A549 (cell line): ENCODE measurements around the gene CC2D1B. TPM values are rescaled to one million over a fixed set of nuclear protein-coding genes. Genes with fewer than 3 reads are reported as not detected.

Source experiments
- ATAC-seq, 2 experiments: fragments of 200-7000 bp in 1 of 2; fragments of >200 bp in 1 of 2; cut with Nextera tagmentation in 1 of 2; cut with Tn5 transposase in 1 of 2; 3 replicates each; pipeline versions ENCODE4 v1.8.0 to v1.9.1; 2018 to 2020; ENCODE audit warnings: mild to moderate bottlenecking in 1 of 2, moderate library complexity in 1 of 2
- CTCF ChIA-PET: fragments of 300-600 bp; sonication (Branson Sonifier 250); formaldehyde crosslinking; extraction: SDS; loops from one replicate; lab custom pipeline; 2021; ENCODE audit warnings: antibody characterized with exemption, inconsistent platforms; lab: Yijun Ruan, JAX
- POLR2A ChIA-PET: fragments of 350-600 bp; formaldehyde crosslinking; extraction: SDS; loops from one replicate; lab custom pipeline; 2021; ENCODE audit warnings: antibody characterized with exemption, inconsistent platforms; lab: Yijun Ruan, JAX
- DNase-seq, 2 experiments: peaks; one replicate each; pipeline versions ENCODE4 v3.0.0 to v3.0.0-alpha.2; 2011 to 2016; ENCODE audit warnings: low read depth in 1 of 2, low spot score in 1 of 2
- FAIRE-seq: peaks from 2 replicates; lab custom pipeline; 2011; peaks lifted over from hg19 to GRCh38; lab: Jason Lieb, UNC
- H3K27ac ChIP-seq, 2 experiments: fragments of >200 bp; sonication (Bioruptor Twin); formaldehyde crosslinking; 3 replicates each; pipeline ENCODE4 v1.5.1; 2016 to 2017
- H3K4me1 ChIP-seq: fragments of >200 bp; sonication (Bioruptor Twin); formaldehyde crosslinking; 3 replicates; pipeline ENCODE4 v1.6.1; 2016
- H3K4me2 ChIP-seq: fragments of >200 bp; sonication (Bioruptor Twin); formaldehyde crosslinking; 3 replicates; pipeline ENCODE4 v1.6.1; 2016
- H3K4me3 ChIP-seq: fragments of >200 bp; sonication (Bioruptor Twin); formaldehyde crosslinking; 3 replicates; pipeline ENCODE4 v1.5.1; 2016
- H3K9me3 ChIP-seq: fragments of >200 bp; sonication (Bioruptor Twin); formaldehyde crosslinking; 3 replicates; pipeline ENCODE4 v1.6.1; 2016
- CEBPB ChIP-seq, 2 experiments: fragments of >200 bp in 1 of 2; sonication (Bioruptor Twin) in 1 of 2; formaldehyde crosslinking in 1 of 2; IDR thresholded peaks; 2 replicates each; pipeline ENCODE4 v1.6.1; 2012 to 2016
- CHD2 ChIP-seq: fragments of 150-350 bp; IDR thresholded peaks from 2 replicates; pipeline ENCODE4 v1.6.1; 2014; ENCODE audit warnings: low read length; ENCODE audit not compliant: partially characterized antibody
- HDAC2 ChIP-seq: fragments of 200-600 bp; sonication (generic); IDR thresholded peaks from 2 replicates; pipeline ENCODE4 v1.6.1; 2016
- HMGXB4 ChIP-seq: fragments of 250-450 bp; sonication (Bioruptor Pico); IDR thresholded peaks from 2 replicates; pipeline ENCODE4 v1.5.0; 2021; ENCODE audit warnings: mild to moderate bottlenecking, moderate library complexity, borderline replicate concordance
- HOXB5 ChIP-seq: fragments of 250-450 bp; sonication (Bioruptor Pico); IDR thresholded peaks from 2 replicates; pipeline ENCODE4 v1.5.0; 2020; ENCODE audit warnings: mild to moderate bottlenecking, moderate library complexity
- KDM1A ChIP-seq: fragments of 200-600 bp; sonication (generic); IDR thresholded peaks from 2 replicates; pipeline ENCODE4 v1.6.1; 2016; ENCODE audit warnings: low read depth, mild to moderate bottlenecking
- MAX ChIP-seq: IDR thresholded peaks from 2 replicates; pipeline ENCODE4 v1.6.1; 2012
- PBX3 ChIP-seq: IDR thresholded peaks from 2 replicates; pipeline ENCODE4 v1.6.1; 2012
- REST ChIP-seq: fragments of 200-600 bp; sonication (generic); IDR thresholded peaks from 2 replicates; pipeline ENCODE4 v1.6.1; 2016; ENCODE audit warnings: antibody characterized with exemption, mild to moderate bottlenecking, moderate library complexity
- SMC3 ChIP-seq: fragments of >200 bp; sonication (Bioruptor Twin); formaldehyde crosslinking; IDR thresholded peaks from 3 replicates; pipeline ENCODE4 v1.6.1; 2018; ENCODE audit warnings: inconsistent platforms
- TFCP2L1 ChIP-seq: fragments of 250-450 bp; sonication (Bioruptor Pico); IDR thresholded peaks from 2 replicates; pipeline ENCODE4 v1.5.0; 2021; ENCODE audit warnings: mild to moderate bottlenecking
- TP53 ChIP-seq: fragments of 250-450 bp; sonication (Bioruptor Pico); IDR thresholded peaks from 2 replicates; pipeline ENCODE4 v1.5.0; 2021; ENCODE audit warnings: mild to moderate bottlenecking, moderate library complexity
- USF2 ChIP-seq: fragments of 450-650 bp; IDR thresholded peaks from 2 replicates; pipeline ENCODE4 v1.6.1; 2014; ENCODE audit warnings: antibody characterized with exemption
- ZC3H11A ChIP-seq: fragments of 450-650 bp; IDR thresholded peaks from 2 replicates; pipeline ENCODE4 v1.6.1; 2014; ENCODE audit warnings: antibody characterized with exemption, mild to moderate bottlenecking
- ZNF302 ChIP-seq: fragments of 250-450 bp; sonication (Bioruptor Pico); IDR thresholded peaks from 2 replicates; pipeline ENCODE4 v1.9.0; 2021; ENCODE audit warnings: inconsistent platforms, mild to moderate bottlenecking, moderate library complexity
- WGBS: methylation state at CpG from one replicate; pipeline ENCODE4 v1.1.6; 2017; ENCODE audit errors: missing lambda C conversion rate; 5-methylcytosine and 5-hydroxymethylcytosine counted together
- polyA plus RNA-seq, 4 experiments: library from polyadenylated mRNA; depleted of rRNA in 3 of 4; stranded (reverse); fragments of >200 nt; fragmentation: RNase III in 1 of 4; extraction: RNeasy Plus Mini Kit Qiagen cat#74134 plus additional on column Dnase treatment in 1 of 4; gene quantifications; 2 replicates in 3 of 4; 3 replicates in 1 of 4; pipeline ENCODE4 v1.2.3, GENCODE V29; 2011 to 2017

The CC2D1B gene
- polyA plus RNA-seq, 2 of the 4 experiments (the other 2 are of a cell fraction) = 9.8 to 18.2 TPM

- Histone ChIP-seq H3K9me3 (no peaks in the 10 kb centered on the region), H3K4me1 (no peaks in the 10 kb centered on the region), H3K4me3 (no peak overlapping the region), H3K4me2 (no peak overlapping the region), H3K27ac (no peak overlapping the region)
- FAIRE-seq = no peak
- no peak for DNase-seq
- CTCF ChIA-PET = interaction anchor here (0.9 kb wide), 1 partner anchor 10 kb away, joined by 3 read pairs; no protein-coding TSS in a partner anchor
- 87% methylated on average over 3 of the region's 3 CpGs for WGBS
- POLR2A ChIA-PET = no interaction called here
- ATAC-seq = no peak
- no peak for TF ChIP-seq HMGXB4 (CRISPR knock-in tag)
- no peak for TF ChIP-seq CEBPB (IDR thresholded peaks at IDR 0.05)
- no peak for TF ChIP-seq REST
- TF ChIP-seq SMC3 = no peak
- no peak for TF ChIP-seq HOXB5 (CRISPR knock-in tag)
- TF ChIP-seq KDM1A = no peak
- TF ChIP-seq TFCP2L1 (CRISPR knock-in tag) = no peak
- no peak for TF ChIP-seq ZNF302 (CRISPR knock-in tag)
- no peak for TF ChIP-seq CHD2
- no peak for TF ChIP-seq USF2
- no peak for TF ChIP-seq TP53 (CRISPR knock-in tag)
- TF ChIP-seq HDAC2 = no peak
- TF ChIP-seq ZC3H11A = no peak
- TF ChIP-seq PBX3 = no peak
Observed at GRCh38 chr1:52343979-52344378, 22.0 kb downstream of the CC2D1B start.

- H3K4me1 ChIP-seq = no peaks in the 10 kb centered on the region
- no peaks in the 10 kb centered on the region for H3K9me3 ChIP-seq
- TF ChIP-seq CHD2 (no peak), HMGXB4 (CRISPR knock-in tag) (no peak), ZNF302 (CRISPR knock-in tag) (no peak), REST (no peak), MAX (no peak), CEBPB (IDR thresholded peaks at IDR 0.05) (no peak)
- ATAC-seq = no peak
- DNase-seq = no peak
- H3K4me2 ChIP-seq = no peak overlapping the region
- no peak overlapping the region for H3K4me3 ChIP-seq
- ChIA-PET CTCF (interaction anchor here (1.1 kb wide), 1 partner anchor 10 kb away, joined by 3 read pairs; no protein-coding TSS in a partner anchor), POLR2A (interaction anchor here (0.5 kb wide), 1 partner anchor 211 kb away, joined by 3 read pairs; the partner anchor contains the start of gene TUT4)
- FAIRE-seq = no peak
- no peak overlapping the region for H3K27ac ChIP-seq
- WGBS = 87% methylated on average over 6 of the region's 7 CpGs
Observed at GRCh38 chr1:52341655-52342260, 24.2 kb downstream of the CC2D1B start.
